HG03039 (cell line): Measurements from ENCODE around the gene ACAA2.
"Not testable (repeated sequence)": the region's sequence is repeated elsewhere in the genome, so short reads cannot be mapped to it uniquely, and the experiment has no call there.

Experiments used
- ATAC-seq: cut with Tn5 transposase; IDR thresholded peaks from one replicate; pipeline ENCODE4 v1.9.1; 2021; ENCODE audit warnings: mild to moderate bottlenecking, moderate library complexity; ENCODE audit not compliant: unreplicated experiment

Gene ACAA2

DNA sequence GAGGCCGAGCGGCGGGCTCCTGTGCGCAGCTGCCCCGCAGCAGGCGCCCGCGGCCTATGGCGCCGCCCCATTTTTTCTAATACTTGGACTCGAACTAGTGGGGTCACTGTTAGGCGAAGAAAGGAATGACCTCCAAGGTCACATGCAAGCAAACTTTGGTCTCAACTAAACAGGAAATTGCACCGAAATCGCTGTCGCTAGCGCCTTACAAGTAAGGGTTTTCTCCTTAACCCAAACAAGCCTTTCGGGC lies 339 bp downstream of the ACAA2 start:
- ATAC-seq = peak; percentile 17

DNA sequence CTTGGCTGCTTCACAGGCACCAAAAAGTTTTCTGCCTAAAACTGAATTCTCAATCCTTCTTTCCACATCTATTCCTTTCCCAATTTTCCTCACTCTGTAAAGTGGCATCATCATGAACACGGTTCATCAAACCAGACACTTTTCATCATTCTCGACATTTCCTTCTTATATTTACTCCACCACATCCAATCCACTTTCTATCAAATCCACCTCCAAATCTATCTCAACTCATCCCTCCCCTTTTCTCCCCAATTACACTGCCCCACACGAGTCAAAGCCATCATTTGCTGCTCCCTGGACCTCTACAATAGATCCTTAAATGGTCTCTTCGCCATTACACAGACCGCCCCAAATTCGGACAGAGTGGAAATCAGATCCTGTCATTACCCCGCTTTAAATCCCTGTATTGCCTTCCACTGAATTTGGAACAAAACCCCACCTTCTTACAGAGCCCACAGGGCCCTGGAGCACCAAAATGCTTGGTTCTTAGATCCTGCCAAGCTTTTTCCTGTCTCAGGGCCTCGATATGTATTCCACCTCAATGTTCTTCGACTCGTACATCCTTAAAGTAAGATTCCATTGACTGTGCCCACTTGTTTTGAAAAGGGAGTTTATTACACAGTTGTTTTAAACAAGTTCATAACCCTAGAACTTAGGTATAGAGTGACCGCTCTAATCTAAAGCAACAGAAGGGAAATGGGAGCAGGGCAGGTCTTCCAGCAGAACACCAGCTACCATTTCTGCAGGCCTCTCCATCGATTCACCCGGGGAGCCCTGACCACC lies 856 bp downstream of the ACAA2 start:
- ATAC-seq = no peak

DNA sequence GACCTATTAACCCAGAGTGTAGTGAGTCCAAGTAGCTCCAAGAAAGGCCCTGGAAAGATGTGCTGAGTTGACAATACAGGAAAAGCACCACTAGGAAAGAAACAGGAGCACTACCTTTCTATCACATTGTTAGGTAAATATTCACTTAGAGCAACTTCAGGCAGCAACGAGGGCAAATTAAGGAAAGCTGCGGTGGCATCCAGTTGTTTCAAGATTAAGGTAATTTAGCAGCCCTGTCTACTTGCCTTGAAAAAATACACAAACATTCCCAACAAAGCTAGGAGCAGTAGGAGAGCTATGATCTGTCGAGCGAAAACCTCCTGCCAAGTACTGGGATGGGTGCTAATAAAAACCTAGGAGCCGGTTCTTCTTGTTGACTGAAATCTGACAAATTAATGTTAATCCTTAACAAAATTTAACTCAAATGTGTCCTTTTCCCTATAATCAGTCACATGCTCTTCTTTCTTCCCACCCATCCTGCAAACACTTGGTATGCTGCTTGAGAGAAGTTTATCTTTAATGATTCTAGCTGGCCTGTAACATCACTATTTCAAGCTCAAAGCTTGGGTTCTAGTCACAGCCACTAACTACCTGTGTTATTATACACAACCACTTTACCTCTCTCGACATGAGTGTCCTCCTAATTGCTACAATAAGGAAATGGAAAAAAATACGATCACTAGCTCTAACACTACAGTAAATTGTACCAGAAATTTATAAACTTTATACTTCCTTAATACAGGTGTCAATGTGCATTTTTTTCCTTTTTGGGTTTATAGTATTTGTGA lies 2.0 kb downstream of the ACAA2 start:
- ATAC-seq = no peak

DNA sequence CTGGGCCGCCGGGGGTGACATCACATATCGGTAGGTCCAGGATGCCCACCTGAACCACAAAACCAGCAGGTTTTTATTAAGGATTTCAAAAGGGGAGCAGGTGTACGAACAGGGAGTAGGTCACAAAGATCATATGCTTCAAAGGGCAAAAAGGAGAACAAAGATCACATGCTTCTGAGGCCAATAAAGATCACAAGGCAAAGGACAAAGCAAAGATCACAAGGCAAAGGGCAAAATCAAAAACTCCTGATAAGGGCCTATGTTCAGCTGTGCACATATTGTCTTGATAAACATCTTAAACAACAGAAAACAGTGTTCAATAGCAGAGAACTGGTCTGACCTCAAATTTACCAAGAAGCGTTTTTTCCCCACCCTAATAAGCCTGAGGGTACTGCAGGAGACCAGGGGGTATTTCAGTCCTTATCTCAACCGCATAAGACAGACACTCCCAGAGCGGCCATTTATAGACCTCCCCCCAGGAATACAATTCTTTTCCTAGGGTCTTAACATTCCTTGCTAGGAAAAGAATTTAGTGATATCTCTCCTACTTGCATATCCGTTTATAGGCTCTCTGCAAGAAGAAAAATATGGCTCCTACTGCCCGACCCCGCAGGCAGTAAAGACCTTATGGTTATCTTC lies 4.7 kb downstream of the ACAA2 start:
- not testable (repeated sequence) for ATAC-seq

DNA sequence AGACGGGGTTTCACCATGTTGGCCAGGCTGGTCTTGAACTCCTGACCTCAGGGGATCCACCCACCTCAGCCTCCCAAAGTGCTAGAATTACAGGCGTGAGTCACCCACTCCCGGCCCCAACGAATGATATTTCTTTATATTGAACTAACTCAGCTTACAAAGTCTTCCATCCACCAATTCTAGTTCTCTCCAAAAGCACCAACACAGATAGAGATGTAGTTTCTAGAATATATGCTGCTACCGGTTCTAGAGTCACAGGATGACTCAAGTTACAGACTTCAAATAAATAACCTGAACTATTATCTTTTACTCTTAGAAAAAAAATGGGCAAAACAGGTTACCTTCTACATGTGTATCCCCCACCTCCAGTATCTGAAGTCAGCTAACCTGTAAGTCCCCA lies 9.2 kb downstream of the ACAA2 start:
- ATAC-seq = no peak

DNA sequence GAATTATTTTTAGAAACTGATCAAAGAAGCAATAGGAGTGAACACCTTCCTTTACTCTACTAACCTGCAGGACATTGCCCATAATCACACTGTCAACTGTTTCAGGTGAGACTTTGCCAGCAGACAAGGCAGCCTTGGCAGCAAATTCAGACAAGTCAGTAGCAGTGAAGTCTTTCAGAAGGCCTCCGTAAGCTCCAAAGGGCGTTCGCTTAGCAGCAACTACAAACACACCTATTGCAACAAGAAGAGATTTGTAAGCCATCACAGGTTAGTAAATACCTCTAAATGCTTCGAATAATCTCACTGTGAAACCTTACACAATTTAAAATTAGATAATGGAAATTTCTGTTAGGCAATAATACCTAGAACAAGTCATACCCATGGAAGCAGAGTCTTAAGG lies 10.7 kb downstream of the ACAA2 start:
- no peak for ATAC-seq

DNA sequence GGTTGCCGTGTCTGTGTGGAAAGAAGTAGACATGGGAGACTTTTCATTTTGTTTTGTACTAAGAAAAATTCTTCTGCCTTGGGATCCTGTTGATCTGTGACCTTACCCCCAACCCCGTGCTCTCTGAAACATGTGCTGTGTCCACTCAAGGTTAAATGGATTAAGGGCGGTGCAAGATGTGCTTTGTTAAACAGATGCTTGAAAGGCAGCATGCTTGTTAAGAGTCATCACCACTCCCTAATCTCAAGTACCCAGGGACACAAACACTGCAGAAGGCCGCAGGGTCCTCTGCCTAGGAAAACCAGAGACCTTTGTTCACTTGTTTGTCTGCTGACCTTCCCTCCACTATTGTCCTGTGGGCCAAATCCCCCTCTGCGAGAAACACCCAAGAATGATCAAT lies 12.8 kb downstream of the ACAA2 start:
- not testable (repeated sequence) for ATAC-seq

DNA sequence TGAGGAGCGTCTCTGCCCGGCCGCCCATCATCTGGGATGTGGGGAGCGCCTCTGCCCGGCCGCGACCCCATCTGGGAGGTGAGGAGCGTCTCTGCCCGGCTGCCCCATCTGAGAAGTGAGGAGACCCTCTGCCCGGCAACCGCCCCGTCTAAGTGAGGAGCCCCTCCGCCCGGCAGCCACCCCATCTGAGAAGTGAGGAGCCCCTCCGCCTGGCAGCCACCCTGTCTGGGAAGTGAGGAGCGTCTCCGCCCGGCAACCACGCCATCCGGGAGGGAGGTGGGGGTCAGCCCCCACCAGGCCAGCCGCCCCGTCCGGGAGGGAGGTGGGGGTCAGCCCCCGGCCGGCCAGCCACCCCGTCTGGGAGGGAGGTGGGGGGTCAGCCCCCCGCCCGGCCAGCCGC lies 13.5 kb downstream of the ACAA2 start:
- not testable (repeated sequence) for ATAC-seq

DNA sequence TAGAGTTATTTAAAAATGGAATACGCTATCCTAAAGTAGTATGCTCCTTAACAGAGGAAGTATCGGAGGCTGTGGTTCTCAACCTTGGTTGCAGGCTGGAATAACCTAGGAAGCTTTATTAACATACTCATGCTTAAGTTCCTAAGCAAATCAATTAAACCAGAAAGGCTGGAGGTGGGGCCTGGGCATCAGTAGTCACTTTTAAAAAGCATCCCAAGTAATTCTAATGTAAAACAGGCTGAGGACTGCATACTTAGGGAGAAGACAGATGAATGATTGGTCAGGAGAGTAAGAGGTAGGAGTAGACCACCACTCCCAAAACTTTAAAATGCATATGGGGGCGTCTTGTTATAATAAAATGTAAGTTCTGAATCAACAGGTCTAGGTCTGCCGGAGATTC lies 15.3 kb downstream of the ACAA2 start:
- ATAC-seq = no peak

DNA sequence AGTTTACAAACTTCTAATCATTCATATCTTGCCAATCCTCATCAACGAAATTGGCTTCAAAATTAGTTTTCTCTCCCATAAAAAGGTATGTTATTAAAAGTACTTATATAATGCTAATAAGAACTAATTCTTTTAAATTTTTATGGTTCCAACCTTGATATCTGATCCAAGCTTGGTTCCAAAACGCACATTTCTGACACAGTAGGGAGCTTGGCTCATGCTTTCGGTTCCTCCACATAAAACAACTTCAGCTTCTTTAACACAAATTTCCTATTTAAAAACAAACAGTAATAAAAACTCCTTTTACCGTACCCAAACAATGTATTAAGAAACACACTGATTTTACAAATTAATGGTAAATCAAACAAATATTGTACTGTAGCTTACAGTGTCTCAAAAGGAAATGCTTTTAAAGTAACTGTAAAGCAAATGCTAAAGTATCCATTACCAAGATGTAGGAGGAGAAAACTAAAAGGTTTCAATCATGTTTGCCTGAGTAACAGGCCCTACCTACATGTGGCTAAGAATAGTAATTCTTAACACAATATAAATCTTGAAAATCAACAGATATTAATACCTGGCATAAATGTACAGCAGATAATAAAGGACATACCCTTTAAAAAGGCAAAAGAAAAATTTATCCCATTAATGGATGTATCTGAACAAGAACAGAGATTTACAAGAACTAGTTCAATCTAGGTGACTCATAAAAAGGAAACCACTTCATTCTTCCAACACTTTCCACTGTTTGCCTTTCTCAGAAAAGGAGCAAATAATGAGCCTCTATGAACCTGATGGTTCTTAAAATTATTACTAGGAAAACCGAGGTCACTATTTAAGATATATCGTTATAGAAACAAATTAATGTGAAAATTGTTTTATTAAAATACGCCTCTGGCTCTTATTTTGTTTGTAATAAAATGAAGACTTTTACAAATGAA lies 17.5 kb downstream of the ACAA2 start:
- ATAC-seq = no peak

DNA sequence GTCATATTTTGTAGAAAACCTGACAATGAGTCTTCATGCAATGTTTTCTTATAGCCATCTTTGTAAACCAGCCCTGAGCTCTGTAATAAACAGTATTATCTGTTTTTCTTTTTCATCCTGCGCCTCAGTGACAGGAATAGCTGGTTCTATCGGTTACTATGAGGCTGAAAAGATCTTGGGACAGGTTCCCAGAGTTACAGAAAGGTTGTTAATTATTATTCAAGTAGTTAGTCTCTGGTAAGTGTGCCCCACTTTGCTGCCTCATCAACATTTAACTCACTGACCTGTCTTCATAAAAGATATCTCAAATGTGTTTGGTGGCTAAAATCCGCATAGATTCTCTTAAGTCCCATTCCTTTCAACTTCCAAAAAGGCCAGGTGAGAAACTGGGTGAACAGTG lies 18.6 kb downstream of the ACAA2 start:
- ATAC-seq = no peak

DNA sequence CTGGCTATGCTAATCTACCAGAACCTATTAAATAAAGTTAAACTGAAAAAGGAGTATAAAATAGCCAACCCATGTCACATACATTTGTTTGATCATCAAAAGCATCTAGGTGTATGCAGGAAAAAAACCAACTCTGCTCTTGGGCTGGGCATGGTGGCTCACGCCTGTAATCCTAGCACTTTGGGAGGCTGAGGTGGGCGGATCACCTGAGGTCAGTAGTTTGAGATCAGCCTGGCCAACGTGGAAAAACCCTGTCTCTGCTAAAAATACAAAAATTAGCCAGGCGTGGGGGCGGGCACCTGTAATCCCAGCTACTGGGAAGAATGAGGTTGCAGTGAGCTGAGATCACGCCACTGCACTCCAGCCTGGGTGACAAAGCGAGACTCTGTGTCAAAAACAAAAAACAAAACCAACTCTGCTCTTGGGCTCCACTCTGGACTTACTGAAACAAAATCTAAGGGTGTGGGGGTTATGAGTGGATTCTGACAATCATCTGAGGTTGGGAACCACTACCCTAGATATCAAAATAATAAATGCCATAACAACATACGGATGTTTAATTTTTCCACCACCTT lies 23.7 kb downstream of the ACAA2 start:
- ATAC-seq = not testable (repeated sequence)

DNA sequence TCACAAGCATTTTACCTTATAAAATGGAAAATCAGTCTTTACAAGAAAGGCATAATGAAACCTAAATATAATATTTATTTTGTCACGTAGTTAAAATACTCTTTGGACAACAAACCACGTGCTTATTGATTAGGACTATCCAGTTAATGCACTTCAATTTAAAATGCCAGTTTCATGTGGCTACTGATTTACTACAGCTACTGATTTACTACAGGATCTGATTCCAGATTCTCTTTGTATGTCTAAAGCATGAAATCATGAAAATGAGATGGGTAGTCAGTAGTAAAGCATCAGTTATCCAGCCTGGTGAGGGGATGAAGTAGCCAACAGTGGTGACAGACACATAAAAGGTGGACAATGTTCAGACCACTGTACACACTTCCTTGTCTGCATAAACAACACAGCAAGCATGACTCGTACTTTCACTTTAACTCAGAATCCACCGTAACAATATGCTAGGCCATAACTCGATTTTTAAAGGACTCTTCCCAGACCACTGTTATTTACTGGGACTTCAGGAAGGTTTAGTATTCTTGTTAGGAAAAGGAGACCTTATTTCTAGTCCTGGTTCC lies 24.9 kb downstream of the ACAA2 start:
- peak; percentile 58 for ATAC-seq

DNA sequence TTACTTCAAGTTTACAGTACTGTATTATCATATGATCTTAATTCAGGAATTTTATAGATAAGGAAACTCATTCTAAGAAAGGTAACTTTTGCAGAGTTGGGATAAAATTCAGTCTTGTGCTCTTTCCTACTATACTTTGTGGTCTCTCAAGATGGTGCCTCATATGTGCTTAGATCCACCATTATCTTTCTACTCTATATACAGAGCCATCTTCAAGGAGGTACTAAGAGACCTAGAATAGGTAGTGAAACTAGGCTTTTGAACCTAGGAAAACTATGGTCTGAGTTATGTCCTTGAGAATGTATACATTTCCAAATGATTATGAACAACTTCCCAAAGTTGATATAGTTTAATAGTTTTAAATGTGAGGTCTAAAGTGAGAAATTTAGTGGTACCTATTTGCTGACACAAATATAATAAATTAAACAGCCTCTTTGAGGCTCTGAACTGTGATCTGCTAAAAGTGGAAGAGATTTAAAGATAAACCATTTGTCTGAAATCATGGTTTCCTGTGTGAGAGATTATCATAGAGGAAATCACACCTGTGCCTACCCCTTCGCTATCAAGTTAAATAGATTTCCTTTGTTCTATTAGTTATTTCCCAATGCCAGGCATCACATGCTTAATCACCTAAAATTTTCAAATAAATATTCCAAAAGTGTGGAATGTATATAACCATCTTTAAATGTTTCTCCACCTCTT lies 27.2 kb downstream of the ACAA2 start:
- no peak for ATAC-seq

DNA sequence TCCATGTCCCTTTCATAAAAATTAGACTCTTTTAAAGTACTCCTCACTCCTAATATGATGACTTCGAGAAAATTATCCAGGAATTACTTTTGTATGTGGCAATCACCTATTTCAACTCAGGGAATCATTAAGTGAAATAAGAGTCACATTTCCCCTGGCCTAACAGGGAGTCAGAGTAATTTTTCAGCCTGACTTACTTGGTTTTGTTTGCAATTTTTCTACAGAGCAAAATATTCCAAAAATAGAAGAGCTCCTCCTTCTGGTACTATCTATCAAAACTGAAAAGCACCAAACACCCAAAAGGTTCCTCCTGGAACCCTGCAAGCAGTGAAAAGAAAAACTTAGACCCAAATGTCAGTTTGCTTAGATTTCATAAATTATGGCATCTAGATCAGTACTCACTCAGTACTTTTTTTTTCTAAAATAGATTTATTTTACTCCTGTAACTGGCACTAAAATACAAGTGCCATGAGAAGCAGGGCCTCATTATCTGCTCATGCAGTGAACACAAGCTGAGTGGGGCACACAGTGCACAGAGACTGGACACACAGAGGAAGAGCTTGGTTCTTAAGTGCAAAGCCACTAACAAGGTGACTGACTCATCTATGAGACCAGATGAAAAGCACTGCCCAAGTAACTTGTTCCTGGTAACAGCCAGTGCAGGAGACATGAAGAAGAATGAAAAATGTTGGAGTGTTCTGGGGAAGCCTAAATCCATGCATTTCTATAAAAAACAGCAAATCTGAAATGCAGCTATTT lies 28.7 kb downstream of the ACAA2 start:
- no peak for ATAC-seq

DNA sequence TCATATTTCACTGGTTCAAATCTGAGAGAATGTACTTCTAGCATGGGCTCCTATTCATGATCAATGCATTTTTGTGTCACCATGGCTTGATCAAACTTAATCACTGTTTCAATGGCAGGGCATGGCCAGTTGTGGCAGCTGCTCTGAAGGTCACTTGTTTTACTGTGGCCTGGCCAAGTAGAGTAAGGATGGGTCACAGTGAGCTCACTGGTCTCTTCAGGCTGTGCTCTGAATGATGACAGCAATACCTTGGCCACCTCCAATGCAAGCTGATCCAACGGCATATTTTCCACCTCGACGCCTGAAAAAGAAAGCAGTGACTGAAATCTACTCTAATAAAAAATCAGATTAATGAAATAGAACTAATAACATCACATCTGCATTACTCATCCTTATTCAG lies 29.7 kb downstream of the ACAA2 start:
- not testable (repeated sequence) for ATAC-seq

DNA sequence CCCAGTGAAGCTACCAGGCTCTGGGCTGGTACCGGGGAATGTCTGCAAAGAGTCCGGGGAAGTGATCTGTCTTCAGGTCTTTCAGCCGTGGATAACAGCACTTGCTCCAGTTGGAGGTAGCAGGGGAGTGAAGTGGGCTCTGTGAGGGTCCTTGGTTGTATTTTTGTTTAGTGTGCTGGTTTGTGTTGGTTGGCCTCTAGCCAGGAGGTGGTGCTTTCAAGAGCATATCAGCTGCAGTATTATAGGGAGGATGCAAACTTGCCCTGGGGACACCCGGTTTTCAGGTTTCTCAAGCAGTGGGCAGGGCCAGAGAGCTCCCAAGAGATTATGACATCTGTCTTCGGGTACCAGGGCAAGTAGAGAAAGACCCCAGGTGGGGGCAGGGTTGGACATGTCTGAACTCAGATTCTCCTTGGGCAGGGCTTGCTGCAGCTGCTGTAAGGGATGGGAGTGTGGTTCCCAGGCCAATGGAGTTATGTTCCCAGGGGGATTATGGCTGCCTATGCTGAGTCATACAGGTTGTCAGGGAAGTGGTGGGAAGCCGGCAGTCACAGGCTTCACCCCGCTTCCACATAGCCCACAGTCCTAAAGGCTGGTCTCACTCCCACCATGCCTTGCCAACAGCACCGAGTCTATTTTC lies 34.4 kb downstream of the ACAA2 start:
- ATAC-seq = no peak

DNA sequence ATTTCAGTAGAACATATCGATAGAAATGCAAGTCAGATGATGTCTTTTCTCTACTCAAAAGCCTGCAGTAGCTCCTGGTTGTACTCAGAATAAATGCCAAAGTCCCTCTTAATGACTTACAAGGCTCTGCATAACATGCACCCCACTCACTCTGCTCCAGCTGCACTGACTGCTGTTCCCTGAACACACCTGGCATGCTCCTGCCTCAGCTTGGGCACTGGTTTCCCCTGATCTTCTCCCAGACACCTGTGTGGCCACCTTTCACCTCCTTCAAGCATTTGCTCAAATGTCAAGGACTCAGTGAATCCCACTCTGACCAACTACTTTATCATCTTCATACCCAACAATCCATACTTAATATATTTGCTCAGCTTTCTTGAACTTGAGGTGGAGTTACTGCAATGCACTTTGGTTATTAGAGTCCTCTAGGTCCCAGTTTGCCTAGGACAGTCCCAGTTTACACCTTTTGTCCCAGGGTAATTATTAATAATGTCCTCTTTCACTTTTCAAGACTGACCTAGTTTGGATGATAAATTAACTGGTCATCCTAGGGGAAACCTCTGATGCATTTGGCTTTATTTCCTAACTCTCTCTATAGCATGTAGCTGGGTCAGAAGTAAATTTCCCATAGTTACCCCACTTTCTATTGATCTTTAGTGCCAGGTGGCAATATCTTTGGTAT lies 44.1 kb downstream of the ACAA2 start:
- no peak for ATAC-seq
